Skin of body (tissue), 3 donors: ENCODE data around the gene CCNB3. TPM values are rescaled to one million over a fixed set of nuclear protein-coding genes. Genes with fewer than 3 reads are reported as not detected.

ENCODE experiments used
- DNase-seq: peaks from one replicate; lab custom pipeline; 2025; lab: John Stamatoyannopoulos, UW
- small RNA-seq: library from RNA; depleted of rRNA; stranded (forward); fragments of <200 nt; gene quantifications from one replicate; pipeline ENCODE3, GENCODE V24; 2014; ENCODE audit warnings: low replicate concordance
- total RNA-seq: library from RNA; depleted of rRNA; stranded (reverse); fragments of >200 nt; gene quantifications from one replicate; pipeline ENCODE4 v1.2.3, GENCODE V29; 2014

CCNB3 gene
- total RNA-seq, 1 donor from 2014 or later: 0.39 TPM

DNA sequence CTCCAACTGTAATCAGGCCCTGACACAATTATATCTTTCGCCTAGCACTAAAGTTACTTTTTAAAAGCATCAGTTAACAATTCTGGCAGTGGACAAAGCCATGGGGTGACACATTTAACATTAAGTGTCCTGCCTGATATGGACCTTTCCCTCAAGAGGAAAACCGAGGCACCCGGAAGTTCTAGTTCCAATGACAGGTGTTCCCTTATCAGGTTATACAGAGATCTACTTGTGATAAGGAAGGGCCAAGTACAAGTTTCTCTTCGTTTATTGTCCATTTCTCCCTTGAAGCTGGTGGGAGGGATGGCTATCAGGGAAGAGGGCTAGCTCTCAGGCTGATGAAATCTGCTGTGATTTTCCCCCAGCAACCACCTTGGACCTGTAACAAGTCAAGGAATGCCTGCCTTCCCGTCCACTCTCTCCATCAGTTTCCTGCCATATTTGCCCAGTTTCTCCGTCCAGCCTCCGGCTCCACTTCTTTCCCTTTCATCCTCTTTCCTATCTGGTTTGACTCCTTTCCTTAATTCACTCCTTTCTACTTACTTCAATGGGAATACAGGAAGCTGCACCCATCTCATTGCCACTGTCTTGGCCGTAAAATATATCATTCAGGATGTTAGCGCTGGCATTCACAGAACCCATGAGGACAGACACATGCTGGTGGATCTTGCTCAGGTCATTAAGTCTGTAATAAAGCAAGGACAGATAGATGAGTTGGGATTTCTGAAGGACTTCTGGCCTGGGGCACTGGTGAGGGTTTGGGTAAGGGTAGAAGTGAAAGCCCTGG, 171.1 kb downstream of the CCNB3 start:
- no peak for DNase-seq

DNA sequence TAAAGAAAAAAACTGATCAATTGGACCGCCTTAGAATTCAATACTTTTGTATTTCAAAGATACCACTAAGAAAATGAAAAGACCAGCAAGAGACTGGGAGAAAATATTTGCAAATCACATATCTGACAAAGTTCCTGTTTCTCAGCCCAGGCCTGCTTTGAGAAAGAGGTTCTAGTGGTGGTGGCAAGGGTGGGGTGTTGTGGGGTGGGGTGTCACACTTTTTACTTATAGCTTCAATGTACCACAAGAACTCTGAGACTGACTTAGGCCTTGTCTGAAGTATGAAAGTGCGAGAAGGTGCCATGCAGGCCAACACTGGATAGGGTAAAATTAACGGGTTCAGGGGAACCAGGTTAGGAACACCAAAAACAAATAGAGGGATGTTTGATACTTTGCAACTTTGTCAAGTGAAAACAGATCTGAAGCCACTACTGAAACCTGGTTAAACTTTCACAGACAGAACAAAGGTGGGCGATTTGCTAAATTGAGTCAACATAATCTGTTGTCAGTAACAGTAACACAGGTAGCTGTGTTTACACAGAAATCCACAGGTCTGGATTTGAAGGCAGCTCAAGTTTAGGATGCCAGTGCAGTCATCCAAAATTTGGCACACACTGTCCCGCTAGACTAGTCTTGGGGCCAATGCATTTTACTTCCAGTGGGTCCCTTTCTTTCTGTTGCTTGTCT, 177.3 kb downstream of the CCNB3 start:
- no peak for DNase-seq

DNA sequence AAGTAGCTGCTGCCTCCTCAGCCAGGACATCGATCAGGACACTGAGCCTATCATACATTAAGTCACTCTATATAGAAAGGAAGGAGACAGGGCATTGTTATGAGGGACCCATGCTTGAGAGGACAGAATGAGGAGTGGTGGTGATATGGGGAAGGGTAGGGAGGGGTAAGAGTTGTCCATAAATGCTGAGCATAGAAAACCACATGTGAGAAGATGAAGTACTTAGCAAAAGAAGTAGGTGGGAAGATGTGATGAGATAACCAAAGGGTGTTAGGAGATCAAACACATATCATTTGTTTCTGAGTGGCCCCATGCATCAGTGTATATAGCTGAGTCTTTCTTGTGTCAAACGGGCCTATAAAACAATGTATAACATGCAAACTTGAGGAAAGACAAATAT, 182.0 kb downstream of the CCNB3 start:
- DNase-seq: no peak

DNA sequence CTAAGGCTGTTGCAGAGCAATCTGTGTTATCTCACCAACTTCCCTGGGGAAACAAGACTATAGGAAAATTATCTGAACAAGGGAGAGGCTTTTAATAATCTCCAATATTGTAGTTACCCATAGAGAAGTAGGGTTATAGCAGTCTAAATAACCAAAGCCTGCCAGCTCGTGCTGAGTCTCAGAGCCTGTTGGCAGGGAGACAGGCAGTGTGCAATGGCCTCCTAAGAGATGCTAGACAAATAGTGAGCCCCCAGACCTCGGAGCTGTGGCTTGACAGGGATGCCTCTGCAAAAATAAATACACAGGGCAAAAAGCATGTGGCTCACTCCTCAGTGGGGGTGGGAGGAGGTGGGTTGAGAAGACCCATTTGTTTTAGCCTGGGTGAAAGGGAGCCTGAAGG, 189.3 kb downstream of the CCNB3 start:
- DNase-seq: no peak

Small RNA genes lying within 50 kb of the gene (small RNA-seq; reads per million reads assigned to genes)
- gene PYY3 (not detected), gene RF00019 (not detected)

Other genes starting within 250 kb of the CCNB3 start
- gene AKAP4, start 3.8 kb upstream of the CCNB3 start, total RNA-seq: not detected